Uterus (tissue), 2 donors: ENCODE results near the gene TTLL6.

Source experiments
- POLR2A ChIP-seq, 2 donors: fragments of 450-650 bp; IDR thresholded peaks; one replicate each; pipeline ENCODE4 v1.6.1; 2016; ENCODE audit warnings: antibody characterized with exemption in 2 of 2, mild to moderate bottlenecking in 1 of 2, moderate library complexity in 1 of 2
- TF ChIP-seq, protein P1 (sequence below), 4 experiments: fragments of 200-600 bp in 2 of 4; fragments of 450-650 bp in 2 of 4; sonication (generic) in 2 of 4; IDR thresholded peaks; one replicate each; pipeline ENCODE4 v1.5.1; 2016 to 2019; ENCODE audit warnings: antibody characterized with exemption in 4 of 4, mild to moderate bottlenecking in 2 of 4, moderate library complexity in 1 of 4

DNA sequence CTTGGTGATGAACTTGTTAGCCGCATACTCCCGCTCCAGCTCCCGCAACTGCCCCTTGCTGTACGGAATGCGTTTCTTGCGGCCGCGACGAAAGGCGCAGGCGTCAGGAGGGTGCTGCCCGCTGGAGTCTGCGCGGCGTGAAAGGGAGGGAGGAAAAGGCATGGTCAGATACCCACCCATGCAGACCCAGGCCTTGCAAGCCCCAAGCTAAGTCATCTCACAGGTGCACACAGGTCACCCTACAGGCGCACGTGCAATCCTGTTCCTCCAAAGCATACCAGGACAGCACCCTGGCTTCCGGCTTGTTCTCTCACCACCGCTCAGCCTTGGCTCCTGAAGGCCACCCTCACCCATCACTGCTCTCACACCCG, 90.1 kb downstream of the TTLL6 start:
- no peak for TF ChIP-seq POLR2A (IDR thresholded peaks at IDR 0.05)
- TF ChIP-seq, protein P1, sequence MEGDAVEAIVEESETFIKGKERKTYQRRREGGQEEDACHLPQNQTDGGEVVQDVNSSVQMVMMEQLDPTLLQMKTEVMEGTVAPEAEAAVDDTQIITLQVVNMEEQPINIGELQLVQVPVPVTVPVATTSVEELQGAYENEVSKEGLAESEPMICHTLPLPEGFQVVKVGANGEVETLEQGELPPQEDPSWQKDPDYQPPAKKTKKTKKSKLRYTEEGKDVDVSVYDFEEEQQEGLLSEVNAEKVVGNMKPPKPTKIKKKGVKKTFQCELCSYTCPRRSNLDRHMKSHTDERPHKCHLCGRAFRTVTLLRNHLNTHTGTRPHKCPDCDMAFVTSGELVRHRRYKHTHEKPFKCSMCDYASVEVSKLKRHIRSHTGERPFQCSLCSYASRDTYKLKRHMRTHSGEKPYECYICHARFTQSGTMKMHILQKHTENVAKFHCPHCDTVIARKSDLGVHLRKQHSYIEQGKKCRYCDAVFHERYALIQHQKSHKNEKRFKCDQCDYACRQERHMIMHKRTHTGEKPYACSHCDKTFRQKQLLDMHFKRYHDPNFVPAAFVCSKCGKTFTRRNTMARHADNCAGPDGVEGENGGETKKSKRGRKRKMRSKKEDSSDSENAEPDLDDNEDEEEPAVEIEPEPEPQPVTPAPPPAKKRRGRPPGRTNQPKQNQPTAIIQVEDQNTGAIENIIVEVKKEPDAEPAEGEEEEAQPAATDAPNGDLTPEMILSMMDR (IDR thresholded peaks at IDR 0.05) = no peak
